ENCODE data around the gene SLC16A3.

Gene SLC16A3

GRCh38 chr17:82287013-82287867 is 58.4 kb downstream of the SLC16A3 start:
- DNase-seq (ENCODE audit: low read depth): no peak

- DNase-seq (ENCODE audit: low read depth): no peak
These were observed 59.3 kb downstream of the SLC16A3 start for GRCh38 chr17:82287868-82288801.
